RWPE2 (cell line): ENCODE measurements around the gene IFT88.

Experiments used
- ATAC-seq: fragments of 200-7000 bp; cut with Tn5 transposase; 3 replicates; pipeline ENCODE4 v1.9.1; 2021; ENCODE audit warnings: low read depth
- DNase-seq: peaks from one replicate; pipeline ENCODE4 v3.0.0-alpha.2; 2020; ENCODE audit warnings: low spot score
- H3K27ac ChIP-seq: fragments of 450-650 bp; 2 replicates; pipeline ENCODE4 v1.5.1; 2017; ENCODE audit warnings: mild to moderate bottlenecking; ENCODE audit not compliant: poor library complexity, severe bottlenecking
- H3K27me3 ChIP-seq: fragments of 250-450 bp; sonication (Bioruptor Pico); 2 replicates; pipeline ENCODE4 v1.5.1; 2021; ENCODE audit warnings: mild to moderate bottlenecking, moderate library complexity; ENCODE audit not compliant: insufficient read depth, poor library complexity, severe bottlenecking
- H3K36me3 ChIP-seq: fragments of 250-450 bp; sonication (Bioruptor Pico); 2 replicates; pipeline ENCODE4 v1.5.1; 2020; ENCODE audit warnings: low read depth, mild to moderate bottlenecking, moderate library complexity
- H3K4me1 ChIP-seq: fragments of 250-450 bp; sonication (Bioruptor Pico); 2 replicates; pipeline ENCODE4 v1.5.1; 2021; ENCODE audit warnings: mild to moderate bottlenecking, moderate library complexity; ENCODE audit not compliant: insufficient read depth, poor library complexity, severe bottlenecking
- H3K4me3 ChIP-seq: fragments of 250-450 bp; sonication (Bioruptor Pico); 2 replicates; pipeline ENCODE4 v1.5.1; 2021; ENCODE audit warnings: mild to moderate bottlenecking, moderate library complexity; ENCODE audit not compliant: severe bottlenecking
- H3K9me3 ChIP-seq: fragments of 250-450 bp; sonication (Bioruptor Pico); 2 replicates; pipeline ENCODE4 v1.5.1; 2021; ENCODE audit warnings: mild to moderate bottlenecking, moderate library complexity; ENCODE audit not compliant: severe bottlenecking
- TF ChIP-seq, protein P1 (sequence below): fragments of 450-650 bp; IDR thresholded peaks from one replicate; pipeline ENCODE4 v1.5.1; 2017; ENCODE audit warnings: mild to moderate bottlenecking, moderate library complexity; ENCODE audit not compliant: poor library complexity, severe bottlenecking

Gene IFT88

GRCh38 chr13:20721058-20721453 lies 154.1 kb downstream of the IFT88 start:
- ATAC-seq (no peak), DNase-seq (no peak)
- Histone ChIP-seq H3K9me3 (no peaks in the 10 kb centered on the region), H3K4me3 (no peak overlapping the region), H3K4me1 (no peaks in the 10 kb centered on the region), H3K27ac (no peak overlapping the region), H3K36me3 (no peaks in the 10 kb centered on the region), H3K27me3 (peaks cover 3% of the 10 kb centered on the region)
- TF ChIP-seq, protein P1, sequence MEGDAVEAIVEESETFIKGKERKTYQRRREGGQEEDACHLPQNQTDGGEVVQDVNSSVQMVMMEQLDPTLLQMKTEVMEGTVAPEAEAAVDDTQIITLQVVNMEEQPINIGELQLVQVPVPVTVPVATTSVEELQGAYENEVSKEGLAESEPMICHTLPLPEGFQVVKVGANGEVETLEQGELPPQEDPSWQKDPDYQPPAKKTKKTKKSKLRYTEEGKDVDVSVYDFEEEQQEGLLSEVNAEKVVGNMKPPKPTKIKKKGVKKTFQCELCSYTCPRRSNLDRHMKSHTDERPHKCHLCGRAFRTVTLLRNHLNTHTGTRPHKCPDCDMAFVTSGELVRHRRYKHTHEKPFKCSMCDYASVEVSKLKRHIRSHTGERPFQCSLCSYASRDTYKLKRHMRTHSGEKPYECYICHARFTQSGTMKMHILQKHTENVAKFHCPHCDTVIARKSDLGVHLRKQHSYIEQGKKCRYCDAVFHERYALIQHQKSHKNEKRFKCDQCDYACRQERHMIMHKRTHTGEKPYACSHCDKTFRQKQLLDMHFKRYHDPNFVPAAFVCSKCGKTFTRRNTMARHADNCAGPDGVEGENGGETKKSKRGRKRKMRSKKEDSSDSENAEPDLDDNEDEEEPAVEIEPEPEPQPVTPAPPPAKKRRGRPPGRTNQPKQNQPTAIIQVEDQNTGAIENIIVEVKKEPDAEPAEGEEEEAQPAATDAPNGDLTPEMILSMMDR = no peak

GRCh38 chr13:20721454-20722357 lies 154.7 kb downstream of the IFT88 start:
- Histone ChIP-seq H3K36me3 (no peaks in the 10 kb centered on the region), H3K27me3 (peaks cover 3% of the 10 kb centered on the region), H3K4me1 (no peaks in the 10 kb centered on the region), H3K27ac (no peak overlapping the region), H3K9me3 (no peaks in the 10 kb centered on the region), H3K4me3 (peak overlapping the region; percentile 6)
- DNase-seq = no peak
- peak; percentile 68 for ATAC-seq
- TF ChIP-seq, protein P1 = no peak

GRCh38 chr13:20727856-20728255 lies 160.9 kb downstream of the IFT88 start:
- Histone ChIP-seq H3K27me3 (no peaks in the 10 kb centered on the region), H3K4me3 (no peak overlapping the region), H3K27ac (no peak overlapping the region), H3K36me3 (no peaks in the 10 kb centered on the region), H3K4me1 (no peaks in the 10 kb centered on the region), H3K9me3 (no peaks in the 10 kb centered on the region)
- DNase-seq (no peak), ATAC-seq (no peak)
- TF ChIP-seq, protein P1 = no peak

DNA sequence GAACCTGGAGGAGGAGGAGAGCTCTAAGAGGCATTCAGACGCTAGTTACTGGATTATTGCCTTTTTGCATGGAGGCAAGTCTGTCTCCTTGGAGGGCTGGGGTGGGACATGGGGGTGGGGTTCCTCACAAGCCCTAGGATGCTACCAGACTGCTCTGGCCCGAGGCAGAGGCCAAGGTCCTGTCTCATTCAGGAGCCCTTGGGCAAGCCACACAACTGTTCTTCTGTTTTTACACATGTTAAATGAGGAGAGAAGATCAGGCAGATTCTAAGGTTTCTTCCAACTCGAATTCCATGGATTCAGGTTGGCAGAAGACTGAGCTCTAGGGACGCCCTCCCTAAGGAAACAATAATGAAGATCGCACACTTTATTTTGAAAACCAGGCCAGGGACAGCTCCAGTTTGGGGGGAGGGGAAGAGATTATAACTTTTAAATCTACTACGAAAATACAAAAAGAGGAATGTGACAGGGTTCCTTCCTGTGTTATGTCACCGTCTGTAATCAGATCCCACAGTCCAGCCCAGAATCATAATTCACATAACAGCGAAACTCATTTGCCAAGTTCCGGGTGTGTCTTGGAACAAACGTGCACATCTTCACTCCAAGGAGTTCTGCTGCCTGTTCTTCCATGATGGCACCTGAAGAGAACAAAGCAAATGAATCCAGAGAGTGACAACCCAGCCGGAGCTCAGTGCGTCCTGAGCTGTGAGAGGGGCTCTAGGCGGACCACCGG lies 161.8 kb downstream of the IFT88 start:
- Histone ChIP-seq H3K9me3 (no peaks in the 10 kb centered on the region), H3K4me1 (no peaks in the 10 kb centered on the region), H3K36me3 (no peaks in the 10 kb centered on the region), H3K27me3 (no peaks in the 10 kb centered on the region), H3K4me3 (no peak overlapping the region), H3K27ac (no peak overlapping the region)
- DNase-seq = no peak
- no peak for ATAC-seq
- TF ChIP-seq, protein P1 = no peak
